Iris pigment epithelial cell (primary cell): ENCODE results near the gene IGF1R.

Experiments used
- DNase-seq: peaks from one replicate; pipeline ENCODE4 v3.0.0-alpha.2; 2011; ENCODE audit warnings: low read depth

IGF1R gene

DNA sequence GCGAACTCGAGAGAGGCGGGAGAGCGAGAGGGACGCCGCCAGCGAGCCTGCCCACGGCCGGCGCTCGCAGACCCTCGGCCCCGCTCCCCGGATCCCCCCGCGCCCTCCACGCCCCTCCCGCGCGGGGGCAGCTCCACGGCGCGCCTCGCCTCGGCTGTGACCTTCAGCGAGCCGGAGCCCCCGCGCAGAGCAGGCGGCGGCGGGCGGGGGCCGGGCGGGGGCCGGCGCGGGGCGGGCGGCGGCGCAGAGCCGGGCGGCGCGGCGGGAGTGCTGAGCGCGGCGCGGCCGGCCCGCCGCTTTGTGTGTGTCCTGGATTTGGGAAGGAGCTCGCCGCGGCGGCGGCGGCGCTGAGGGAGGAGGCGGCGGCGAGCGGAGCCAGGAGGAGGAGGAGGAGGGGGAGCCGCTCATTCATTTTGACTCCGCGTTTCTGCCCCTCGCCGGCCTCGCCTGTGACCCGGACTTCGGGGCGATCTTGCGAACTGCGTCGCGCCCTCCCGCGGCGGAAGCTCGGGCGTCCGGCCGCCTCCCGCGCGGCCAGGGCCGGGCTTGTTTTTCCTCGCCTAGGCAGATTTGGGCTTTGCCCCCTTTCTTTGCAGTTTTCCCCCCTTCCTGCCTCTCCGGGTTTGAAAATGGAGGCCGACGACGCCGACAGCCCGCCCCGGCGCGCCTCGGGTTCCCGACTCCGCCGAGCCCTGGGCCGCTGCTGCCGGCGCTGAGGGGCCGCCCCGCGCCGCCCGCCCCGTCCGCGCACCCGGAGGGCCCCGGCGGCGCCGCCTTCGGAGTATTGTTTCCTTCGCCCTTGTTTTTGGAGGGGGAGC is 524 bp downstream of the IGF1R start:
- DNase-seq = peak; percentile 65

DNA sequence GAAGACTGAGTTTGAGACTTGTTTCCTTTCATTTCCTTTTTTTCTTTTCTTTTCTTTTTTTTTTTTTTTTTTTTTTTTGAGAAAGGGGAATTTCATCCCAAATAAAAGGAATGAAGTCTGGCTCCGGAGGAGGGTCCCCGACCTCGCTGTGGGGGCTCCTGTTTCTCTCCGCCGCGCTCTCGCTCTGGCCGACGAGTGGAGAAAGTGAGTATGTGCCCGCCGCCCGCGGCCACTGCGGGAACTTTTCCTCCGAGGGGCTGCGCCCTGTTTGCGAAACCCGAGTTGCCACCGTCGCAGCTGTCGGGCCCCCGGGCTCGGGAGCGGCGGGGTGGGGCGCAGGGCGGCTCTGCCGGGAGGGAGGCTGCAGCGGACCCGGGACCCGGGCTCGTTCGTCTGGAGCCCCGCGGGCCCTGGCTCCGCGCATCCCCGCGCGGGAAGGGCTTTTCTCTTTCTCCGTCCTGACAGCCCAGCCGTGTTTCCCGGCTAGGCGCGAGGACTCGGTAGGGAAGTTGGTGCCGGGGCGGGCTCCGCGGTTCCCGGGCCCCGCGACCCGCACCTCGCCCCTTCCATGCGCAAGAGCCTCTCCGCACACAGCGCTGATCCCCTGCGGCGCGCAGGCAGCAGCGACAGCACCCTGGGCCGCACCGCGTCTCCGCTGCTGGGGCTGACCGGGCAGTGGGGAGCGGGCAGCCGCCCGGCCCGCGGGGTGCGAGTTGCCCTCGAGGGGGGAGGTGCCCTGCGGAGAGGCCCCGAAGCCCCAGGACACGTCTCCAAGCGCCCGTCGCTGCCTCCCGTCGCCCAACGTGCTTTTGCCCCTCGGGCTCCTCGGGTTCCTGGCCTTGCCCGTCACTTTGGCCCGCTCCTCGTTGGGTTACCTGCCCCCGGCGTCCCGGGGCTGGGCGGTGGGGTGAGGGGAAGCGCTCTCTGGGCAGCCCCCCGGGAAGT is 1.4 kb downstream of the IGF1R start:
- DNase-seq = peak; percentile 35

DNA sequence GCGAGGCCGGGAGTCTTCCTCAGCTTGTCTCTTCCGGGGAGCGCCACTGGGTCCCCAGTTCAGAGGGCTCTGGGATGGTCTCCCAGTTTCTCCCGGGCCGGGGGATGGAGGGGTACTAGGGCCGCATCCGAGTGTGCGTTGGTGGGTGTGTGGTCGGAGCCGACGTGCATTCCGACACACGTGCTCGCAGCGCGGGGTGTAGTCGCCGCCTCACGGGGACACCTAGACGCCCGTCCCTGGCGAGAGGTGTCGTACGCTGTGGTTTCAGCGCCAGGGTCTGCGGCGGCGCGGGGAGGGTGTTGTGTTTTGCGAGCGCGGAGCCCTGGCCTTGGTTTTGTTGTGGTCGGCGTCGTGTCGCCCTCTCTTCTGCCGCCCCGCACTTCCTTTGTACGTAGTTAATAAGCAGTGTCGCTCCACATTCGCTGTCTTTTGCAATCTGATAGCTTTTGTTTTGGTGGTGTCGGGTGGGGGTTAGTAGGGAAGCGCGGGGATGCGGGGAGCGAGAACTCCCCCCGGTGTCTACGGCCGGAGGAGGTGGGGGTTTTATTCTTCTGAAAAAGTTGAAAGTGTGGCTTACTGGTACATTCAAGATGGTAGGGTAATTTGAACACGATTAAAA is 2.2 kb downstream of the IGF1R start:
- DNase-seq = peak; percentile 51

DNA sequence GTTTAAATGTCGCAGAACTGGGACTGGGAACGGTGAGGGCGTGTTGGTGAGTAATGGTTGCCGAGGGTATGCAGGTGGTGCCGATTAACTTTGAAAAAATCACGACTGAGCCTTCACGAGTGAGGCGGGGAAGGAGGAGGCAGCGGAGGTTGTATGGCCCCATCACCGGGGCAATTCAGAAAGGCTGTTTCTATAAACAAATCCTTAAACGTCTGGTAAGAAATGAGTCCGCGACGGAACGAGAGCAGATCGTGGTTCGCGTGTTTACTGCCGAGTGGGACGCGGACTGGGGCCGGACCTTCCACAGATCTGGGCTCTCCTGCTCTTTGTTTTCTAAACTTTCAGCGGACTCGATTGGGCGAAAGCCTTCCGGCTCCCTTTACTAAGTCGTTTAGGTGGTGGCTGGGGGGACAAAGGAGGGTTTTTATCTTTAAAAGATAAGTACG is 2.7 kb downstream of the IGF1R start:
- peak; percentile 55 for DNase-seq

DNA sequence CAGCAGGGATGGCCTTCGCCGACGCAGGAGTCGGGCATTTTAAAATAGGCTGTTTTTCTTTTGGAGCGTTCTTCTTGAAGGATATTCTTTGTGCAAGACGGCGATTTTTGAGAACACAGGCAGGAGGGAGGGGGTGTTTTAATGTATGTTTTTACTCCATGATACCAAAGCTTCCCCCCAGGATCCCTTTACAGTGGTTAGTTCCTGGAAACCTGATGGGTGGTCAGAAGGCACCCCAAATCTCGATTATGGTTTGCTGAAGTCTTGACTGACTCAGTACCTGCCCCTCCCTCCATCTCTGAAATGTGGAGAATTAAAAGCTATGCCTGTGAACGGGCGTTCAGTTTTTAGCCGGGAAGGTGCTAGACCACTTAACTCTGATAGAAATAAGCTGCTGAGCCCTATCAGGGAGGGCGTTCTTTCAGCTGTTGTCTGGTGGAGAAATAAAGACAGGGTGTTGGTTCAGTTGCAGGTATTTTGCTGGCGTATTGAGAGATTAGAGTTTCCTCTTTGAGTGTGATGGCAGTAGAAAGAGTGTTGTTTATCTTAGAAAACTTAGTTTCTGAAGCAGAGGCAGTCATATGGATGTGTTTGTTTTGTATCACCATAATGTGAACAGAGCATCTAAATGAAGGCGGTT is 3.4 kb downstream of the IGF1R start:
- peak; percentile 55 for DNase-seq

DNA sequence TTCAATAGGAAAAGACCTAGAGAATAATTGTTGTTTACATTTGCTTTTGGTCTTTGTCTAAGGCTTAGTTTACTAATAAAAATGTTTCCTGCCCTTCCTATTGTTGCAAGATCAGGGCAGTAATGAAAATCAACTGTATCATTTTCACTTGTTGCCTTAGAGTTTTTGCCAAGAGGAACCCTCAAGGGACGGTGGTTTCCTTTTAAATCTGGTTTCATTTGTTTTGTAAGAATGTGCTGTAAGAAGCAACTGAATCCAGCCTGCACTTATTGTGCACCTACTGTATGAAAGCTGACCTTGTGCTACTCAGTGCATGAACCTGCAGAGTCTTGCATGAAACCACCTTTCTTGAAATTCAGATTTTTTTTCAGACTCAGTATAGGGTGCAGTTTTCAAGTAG is 5.3 kb downstream of the IGF1R start:
- no peak for DNase-seq

DNA sequence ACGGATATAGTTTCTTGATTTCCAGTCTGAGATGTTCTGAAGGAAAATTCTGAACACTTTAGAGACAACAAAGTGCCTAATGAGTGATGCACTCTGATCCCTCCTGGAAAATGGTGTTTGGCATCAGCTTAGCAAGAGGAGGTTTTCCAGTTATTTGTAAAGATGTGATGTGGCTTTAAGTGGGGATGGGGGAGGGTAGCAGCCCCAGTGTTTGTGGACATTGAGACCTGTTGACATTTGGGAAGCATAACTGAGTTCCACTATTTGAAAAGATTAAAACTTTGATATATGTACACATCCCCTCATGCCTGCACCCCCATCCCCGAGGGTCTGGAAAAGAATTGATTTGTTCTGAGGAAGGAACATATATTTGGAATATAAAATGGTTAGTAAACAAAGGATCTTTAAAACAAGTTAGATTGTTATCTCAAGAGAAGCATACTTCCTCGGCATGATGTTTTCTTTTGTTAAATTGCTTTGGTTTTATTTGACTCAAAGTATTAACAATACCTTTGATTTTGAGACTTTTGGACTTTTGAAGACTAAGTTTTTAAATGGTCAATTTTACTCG is 6.5 kb downstream of the IGF1R start:
- no peak for DNase-seq

DNA sequence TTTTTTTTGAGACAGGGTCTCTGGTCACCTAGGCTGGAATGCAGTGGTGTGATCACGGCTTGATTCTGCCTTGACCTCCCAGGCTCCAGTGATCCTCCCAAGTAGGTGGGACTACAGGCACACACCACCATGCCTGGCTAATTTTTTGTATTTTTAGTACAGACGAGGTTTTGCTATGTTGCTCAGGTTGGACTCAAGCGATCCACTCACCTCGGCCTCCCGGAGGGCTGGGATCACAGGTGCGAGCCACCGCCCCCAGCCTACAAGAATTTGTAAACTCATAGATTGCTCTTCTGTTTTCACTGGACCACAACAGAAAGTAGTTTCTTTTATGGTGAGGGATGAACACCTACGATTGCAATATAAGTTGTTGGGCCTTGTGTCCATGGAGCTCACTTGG is 7.4 kb downstream of the IGF1R start:
- DNase-seq = no peak

DNA sequence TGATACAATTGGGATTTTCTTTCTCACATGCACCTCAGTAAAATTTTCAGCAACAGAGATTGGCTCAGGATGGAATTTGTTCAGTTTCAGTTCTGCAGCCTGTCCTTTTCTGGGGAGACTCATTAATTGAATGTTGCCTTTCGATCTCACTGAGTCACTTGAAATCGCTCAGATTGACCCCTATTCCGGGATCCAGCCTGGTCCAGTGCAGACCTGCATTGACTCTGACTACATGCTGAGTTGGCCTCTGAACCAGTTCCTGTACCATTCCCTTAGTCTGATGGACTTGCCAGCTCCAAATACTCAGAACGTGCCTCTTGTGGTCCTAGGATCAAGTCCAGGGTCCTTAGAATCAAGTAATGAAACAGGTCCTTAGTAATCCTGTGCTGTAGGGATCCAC is 9.4 kb downstream of the IGF1R start:
- peak; percentile 21 for DNase-seq

DNA sequence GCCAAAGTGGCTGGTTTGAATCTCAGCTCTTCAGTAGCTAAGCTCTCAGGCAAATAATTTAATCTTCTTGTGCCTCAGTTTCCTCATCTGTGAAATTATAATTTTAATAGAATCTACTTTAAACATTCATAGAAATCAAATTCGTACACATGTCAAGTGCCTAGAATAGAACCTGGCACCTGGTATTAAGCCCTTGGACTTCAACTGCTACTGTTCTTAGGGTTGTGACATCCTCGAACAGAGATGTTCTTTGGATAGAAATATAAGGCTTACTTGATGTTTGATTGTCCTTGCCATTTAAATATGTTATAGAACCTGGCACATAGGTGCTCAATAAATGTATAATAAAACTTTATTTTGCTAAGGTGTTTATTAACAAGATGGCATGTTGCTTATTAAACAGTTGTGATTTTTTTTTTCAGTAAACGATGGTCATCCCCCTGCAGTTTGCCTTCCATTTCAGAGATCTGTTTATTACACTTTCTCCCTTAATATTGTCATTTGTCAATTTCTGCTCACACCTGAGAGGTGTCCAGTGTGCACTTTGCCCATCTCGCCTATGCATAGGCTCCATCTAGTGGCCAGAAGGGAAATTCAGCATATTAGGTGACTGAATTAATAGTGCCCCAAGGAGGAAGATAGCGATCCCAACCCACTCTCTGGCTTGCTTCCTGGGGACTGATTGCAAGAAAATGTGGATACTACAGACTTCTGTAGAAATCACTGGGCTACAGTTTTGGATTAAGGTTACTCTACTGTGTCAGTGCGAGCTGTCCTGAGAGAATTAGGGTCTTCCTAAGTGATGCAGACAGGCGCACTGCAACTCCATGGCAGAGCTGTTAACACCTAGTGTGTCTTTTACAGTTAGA is 10.7 kb downstream of the IGF1R start:
- DNase-seq = peak; percentile 61

DNA sequence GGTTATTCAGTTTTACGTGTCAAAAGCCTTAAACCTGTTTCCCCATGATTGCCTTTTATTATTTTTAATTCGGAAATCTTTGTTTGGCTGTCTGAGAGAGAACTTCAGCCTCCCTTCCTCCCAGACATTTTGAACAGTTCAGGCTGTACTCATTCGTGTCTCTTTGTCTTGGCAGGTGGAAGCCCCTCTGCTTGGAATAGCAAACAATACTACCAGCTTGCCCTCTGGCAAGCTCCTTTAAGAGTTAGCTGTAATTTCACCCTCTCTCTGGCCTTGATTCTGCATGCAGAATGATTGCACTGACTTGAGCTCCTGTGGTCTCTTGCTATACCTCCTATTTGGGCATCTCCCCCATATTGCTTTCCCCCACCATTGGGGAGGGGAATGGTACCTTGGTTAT is 11.7 kb downstream of the IGF1R start:
- no peak for DNase-seq

DNA sequence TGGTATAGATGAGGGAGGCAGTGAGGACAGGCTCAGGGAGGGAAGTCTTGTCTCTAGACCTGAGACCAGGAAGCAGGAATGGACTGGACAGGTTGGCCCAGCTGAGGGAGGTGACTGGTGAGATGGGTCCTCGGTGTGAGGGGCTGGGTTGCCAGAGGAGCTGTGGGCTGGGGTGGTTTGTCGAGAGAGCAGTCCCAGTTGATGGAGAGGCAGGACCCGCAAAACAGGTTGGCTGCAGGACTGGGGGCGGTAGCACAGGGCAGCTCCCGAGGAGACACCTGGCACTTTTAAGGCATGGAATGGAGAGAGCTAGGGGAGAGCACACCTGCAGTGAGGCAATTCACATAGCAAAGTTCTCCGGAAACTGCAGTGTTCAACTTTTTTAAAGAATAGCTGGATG is 14.7 kb downstream of the IGF1R start:
- DNase-seq = no peak

DNA sequence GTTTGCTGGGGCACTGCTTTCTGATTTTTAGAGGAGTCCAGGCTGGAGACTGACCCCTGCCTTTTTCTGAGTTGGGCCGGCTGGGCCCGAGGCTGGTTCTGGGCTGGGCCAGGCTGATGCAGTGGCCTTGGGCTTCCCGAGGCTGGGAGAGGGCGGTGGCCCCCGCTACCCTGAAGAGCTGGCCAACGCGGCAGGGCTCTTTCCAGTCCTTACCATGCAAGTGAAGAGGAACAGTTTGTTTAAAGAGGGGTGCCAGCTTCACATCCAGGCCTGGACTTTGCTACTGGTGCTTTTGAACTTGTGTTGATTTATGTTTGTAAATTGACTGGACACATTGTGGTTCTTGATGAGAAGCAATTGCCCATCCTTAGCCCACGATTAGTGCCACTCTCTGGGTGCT is 15.3 kb downstream of the IGF1R start:
- DNase-seq = no peak

DNA sequence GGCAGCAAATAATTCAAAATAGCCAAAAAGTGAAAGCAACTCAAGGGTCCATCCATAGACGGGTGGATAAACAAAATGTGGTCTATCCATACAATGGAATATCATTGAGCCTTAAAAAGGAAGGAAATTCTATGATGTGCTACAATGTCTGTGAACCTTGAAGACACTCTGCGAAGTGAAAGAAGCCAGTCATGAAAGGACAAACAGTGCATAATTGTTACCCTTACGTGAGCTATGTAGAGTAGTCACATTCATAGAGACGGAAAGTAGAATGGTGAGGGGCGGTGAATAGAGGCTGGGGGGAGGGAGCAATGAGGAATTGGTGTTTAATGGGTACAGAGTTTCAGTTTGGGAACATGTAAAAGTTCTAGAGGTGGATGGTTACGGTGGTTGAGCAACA is 18.1 kb downstream of the IGF1R start:
- DNase-seq = no peak

DNA sequence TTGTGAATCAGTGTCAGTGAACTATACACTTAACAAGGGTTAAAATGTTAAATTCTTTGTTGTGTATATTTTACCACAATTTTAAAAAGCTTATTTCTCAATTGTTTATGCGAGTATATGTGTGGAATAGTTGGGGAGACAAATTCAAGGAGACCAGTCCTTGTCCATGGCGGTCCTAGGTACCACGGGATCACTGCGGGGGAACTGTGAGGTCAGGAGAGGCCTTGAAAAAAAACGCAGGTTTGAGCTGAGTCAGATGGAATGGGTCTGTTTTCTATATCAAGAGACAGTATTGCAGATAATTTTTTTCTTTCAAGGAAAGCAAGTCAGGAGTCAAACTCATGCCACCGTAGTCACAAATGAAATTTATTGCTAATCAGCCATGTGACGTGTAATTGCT is 18.5 kb downstream of the IGF1R start:
- peak; percentile 81 for DNase-seq

DNA sequence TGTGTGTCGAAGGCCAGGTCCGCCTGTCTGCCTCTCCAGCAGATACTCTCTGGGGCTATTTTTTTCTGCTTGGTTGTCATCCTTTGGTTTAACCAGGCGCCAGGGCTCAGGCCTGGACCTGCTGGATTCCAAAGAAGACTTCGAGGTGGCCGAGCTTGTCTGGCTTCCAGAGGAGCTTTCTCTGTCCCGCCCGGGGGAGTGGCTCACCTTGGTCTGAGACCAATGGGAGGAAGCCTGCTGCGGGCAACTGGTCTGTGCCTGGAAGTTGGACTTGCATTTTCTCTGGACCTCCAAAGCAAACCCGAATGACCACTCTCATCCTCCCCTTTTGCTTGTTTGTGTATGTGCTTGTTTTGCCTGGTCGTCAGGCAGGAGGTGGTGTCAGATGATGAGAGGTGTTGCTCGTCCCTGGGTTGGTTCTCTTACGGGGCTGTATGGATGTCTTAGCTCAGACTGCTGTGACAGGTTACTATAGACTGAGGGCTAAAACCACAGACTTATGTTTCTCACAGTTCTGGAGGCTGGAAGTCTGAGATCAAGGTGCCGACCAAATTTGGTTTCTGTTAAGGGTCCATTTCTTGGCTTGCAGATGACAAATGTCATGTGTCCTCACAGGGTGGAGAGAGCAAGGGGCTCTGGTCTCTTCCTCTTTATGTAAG is 19.3 kb downstream of the IGF1R start:
- no peak for DNase-seq

DNA sequence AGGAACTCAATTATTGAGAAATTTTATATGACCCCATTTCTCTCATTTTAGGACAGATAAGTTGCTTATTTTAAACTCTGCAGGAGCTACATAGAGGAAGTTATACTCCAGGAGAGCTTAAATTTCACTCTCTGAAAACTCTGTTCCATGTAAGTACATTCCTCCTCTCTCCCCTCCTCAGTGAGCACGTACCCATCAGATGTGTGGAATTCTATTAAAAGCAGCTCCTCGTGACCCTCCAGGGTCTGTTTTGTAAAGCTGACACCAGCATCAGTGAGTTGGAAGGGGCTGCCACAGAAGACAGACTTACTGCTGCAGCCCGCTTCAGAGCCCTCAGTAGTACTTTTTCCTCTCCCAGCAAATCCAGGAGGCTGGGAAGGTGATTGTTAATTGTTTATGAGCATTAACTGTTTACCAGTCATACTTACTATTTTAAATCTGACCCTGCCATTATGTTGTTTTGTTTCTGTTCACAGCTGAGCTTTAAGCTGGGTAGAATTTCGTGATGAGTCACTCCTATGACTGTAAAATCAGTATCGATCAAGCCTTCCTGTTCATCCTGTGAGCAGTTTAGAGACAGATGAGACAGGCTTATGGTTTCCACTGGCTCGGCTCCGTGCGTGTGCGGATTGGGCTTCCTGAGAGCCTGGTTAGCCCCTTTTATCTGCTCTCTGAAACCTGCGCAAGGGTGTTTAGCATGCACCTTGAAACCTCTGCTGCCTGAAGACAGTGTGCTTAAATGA is 20.4 kb downstream of the IGF1R start:
- peak; percentile 83 for DNase-seq

DNA sequence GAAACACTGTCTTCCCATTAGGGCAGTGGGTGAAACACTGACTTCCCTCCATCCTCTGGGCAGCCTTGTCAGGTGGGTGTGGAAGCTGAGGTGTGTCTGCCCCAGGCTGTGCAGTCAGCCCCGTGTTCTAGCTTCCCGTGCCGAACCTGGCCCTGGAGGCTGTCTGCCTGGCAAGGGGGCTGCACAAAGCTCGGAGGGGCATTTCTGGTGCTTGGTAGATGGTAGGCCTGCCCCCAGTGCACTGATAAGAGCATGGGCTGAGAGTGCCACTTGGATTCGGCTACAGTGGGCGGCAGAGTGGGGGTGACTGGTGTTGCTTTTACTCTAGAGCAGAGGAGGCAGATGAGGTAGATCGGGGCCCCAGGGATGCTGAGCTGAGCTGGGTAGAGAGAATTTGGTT is 21.3 kb downstream of the IGF1R start:
- DNase-seq = no peak
